IPS DF 4.7 (cell line): ENCODE results near the gene HLA-A.
"Not testable (repeated sequence)": the region's sequence is repeated elsewhere in the genome, so short reads cannot be mapped to it uniquely, and the experiment has no call there.

ENCODE experiments used
- DNase-seq: peaks from one replicate; pipeline ENCODE4 v3.0.0-alpha.2; 2013; ENCODE audit warnings: low spot score; ENCODE audit errors: extremely low read depth

The HLA-A gene

GRCh38 chr6:29959467-29959866 is 17.1 kb downstream of the HLA-A start:
- no peak for DNase-seq

GRCh38 chr6:29961966-29962365 is 19.6 kb downstream of the HLA-A start:
- DNase-seq: no peak

GRCh38 chr6:29963697-29964096 is 21.4 kb downstream of the HLA-A start:
- not testable (repeated sequence) for DNase-seq

GRCh38 chr6:29964518-29964886 is 22.2 kb downstream of the HLA-A start:
- no peak for DNase-seq

- DNase-seq: no peak
Measured at GRCh38 chr6:29964887-29965562, 22.7 kb downstream of the HLA-A start.

- no peak for DNase-seq
Measured at GRCh38 chr6:29965563-29965872, 23.2 kb downstream of the HLA-A start.

GRCh38 chr6:29965873-29966601 is 23.7 kb downstream of the HLA-A start:
- no peak for DNase-seq

GRCh38 chr6:29967379-29968010 is 25.2 kb downstream of the HLA-A start:
- DNase-seq: no peak

- DNase-seq: no peak
Measured at GRCh38 chr6:29968130-29968529, 25.8 kb downstream of the HLA-A start.

GRCh38 chr6:29968905-29969304 is 26.6 kb downstream of the HLA-A start:
- no peak for DNase-seq

GRCh38 chr6:29970711-29971110 is 28.4 kb downstream of the HLA-A start:
- DNase-seq: no peak

- no peak for DNase-seq
Measured at GRCh38 chr6:29974901-29975560, 32.7 kb downstream of the HLA-A start.

GRCh38 chr6:29975561-29975907 is 33.2 kb downstream of the HLA-A start:
- DNase-seq: no peak

- no peak for DNase-seq
Measured at GRCh38 chr6:29976253-29976587, 33.9 kb downstream of the HLA-A start.

GRCh38 chr6:29976588-29977424 is 34.5 kb downstream of the HLA-A start:
- DNase-seq: no peak

GRCh38 chr6:29977425-29977727 is 35.0 kb downstream of the HLA-A start:
- no peak for DNase-seq

- DNase-seq: not testable (repeated sequence)
Measured at GRCh38 chr6:29980013-29980412, 37.7 kb downstream of the HLA-A start.

GRCh38 chr6:29980511-29980910 is 38.2 kb downstream of the HLA-A start:
- DNase-seq: no peak

- DNase-seq: no peak
Measured at GRCh38 chr6:29981211-29981812, 39.0 kb downstream of the HLA-A start.

- DNase-seq: no peak
Measured at GRCh38 chr6:29982097-29982496, 39.8 kb downstream of the HLA-A start.

- DNase-seq: no peak
Measured at GRCh38 chr6:29984232-29984631, 41.9 kb downstream of the HLA-A start.
